HG02798 (cell line): ENCODE measurements around the gene ZBTB47.

Experiments
- ATAC-seq: cut with Tn5 transposase; IDR thresholded peaks from one replicate; pipeline ENCODE4 v1.9.1; 2021; ENCODE audit warnings: mild to moderate bottlenecking; ENCODE audit not compliant: unreplicated experiment, poor library complexity

Gene ZBTB47

DNA sequence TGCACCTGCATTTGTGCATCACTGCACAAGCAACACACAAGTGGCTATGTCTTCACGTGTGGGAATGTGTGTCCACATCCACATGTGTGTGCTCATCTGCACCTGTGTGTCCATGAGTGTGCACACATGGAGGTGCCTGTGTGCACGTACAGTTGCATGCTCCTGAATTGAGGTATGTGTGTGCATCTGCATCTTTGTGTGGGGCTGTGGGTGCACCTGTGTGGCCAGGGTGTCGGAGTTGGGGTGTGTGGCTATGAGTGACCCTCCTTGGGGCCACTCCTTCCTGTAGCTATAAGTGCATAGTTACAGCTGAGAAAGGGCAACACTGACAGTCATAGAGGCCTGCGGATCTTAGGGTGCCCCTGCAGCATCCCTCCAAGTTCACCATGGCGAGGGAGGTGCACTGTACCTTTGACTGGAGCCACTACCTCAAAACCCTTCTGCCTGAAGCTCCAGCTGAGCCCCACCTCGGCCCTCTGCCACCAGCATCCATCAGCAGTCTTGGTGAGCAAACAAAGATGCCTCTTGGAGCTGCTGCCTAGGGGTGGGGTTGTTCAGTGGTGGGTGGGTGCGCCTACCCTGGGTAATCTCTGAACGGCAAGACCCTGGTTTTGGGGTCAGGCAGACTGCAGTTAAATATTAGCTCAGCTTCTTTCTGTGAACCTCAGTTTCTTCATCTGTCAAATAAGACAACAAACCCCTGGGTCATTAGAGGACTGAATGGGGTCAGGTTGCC, 54.3 kb downstream of the ZBTB47 start:
- ATAC-seq: no peak

DNA sequence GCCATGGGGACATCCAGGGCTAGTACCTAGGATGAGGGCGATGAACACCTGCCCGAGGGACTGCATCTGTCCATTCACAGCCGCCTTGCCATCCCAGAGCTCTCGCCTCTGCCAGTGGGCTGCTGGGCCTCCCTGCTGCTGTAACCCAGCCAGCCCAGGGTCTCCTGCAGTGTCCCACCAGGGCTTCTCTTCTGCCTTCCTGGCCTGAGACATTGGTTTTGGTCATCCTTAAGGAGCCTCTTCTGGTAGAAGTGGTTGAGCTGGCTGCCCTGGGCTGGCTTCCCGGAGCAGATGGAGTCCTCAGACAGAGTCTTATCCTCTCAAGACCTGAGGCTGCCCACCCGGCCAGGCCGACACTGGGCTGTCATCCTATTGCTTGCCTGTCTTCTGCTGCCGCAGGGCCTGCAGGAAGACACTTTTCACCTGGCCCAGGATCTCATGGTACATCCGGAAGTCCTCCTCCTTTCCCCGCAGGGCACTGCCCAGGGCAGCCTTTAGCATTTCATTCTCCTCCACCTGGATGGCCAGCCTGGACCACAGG, 55.2 kb downstream of the ZBTB47 start:
- no peak for ATAC-seq

DNA sequence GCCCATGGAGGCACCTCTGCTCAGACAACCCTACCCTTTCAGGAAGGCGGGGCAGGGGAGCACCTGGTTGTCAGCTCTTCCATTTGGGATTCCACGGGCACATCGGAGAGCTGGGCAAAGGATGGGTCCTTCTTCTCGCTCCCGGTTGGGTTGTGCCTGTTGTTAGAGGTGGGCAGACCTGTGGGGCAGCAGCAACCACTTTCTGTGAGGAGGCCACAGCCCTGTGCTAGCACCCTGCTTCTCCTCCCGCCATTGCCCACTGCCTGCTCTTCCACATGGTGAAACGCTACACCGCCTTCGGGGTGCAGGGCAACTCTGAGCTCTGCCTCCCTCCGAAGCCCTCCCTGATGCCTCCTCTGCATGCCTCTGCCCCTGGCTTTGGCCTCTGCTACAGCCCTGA, 56.1 kb downstream of the ZBTB47 start:
- ATAC-seq: no peak

DNA sequence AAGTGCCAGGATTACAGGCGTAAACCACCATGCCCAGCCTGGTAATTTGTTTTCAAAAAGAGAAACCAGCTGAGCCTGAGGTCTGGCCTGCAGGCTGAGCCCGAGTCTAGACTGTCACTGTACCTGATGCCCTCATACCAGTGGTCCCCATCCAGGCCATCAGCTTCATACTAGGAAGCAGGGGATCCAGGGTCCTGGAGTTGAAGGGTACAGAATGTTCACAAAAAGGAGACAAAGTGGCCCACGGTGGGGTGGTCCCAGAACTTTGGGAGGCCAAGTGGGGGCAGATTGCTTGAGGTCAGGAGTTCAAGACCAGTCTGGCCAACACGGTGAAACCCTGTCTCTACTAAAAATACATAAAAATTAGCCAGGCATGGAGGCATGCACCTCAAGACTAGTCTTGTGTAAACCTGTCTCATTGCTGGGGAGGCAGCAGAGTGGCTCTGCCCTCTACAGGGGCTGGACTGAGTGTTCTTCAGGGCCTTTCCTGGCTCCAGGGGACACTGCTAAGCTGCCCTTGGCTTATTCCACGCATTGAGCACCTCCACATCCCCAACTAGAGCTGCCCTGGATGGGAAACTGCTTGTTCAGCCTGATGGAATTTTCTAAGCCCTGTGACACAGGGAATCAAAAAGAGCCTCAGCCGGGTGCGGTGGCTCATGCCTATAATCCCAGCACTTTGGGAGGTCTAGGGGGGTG, 57.0 kb downstream of the ZBTB47 start:
- no peak for ATAC-seq

DNA sequence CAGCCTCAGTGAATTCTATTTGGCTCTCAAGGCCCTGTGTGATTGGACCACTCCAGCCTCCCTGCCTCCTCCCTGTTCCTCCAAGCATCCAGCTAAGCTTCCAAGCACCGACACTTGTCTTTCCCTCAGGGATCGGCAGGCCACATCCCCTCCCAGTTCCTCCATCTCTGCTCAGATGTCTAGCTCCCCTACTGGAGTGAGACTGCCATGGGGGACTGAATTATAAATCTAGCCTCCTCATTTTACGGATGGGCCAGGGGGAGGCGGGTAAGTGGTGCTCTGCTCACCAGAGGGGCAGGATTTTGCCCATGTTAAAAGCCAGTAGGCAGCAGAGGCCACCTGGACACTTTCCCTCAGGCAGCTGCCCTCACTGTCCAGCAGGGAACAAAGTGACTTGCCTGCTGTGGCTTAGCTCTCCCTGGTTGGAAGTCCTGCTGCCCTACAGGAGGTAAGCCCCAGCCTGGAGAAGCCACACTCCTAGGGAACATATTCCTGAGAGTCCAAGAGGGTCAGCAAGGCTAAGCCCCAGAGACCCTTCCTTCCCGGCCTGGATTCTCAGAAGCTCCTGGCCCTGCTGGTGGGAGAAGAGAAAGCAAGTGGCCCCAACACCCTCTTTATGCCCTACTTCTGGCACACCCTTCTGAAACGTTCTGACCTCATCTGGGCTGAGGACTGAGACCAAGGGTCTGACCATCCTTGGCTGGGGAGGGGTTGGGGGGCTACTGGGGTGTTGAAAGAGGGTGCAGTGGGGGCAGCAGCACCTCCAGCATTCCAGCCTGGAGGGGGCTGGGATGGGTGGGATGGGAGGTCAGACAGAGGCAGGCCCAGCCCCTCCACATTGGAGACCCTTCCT, 58.2 kb downstream of the ZBTB47 start:
- no peak for ATAC-seq

DNA sequence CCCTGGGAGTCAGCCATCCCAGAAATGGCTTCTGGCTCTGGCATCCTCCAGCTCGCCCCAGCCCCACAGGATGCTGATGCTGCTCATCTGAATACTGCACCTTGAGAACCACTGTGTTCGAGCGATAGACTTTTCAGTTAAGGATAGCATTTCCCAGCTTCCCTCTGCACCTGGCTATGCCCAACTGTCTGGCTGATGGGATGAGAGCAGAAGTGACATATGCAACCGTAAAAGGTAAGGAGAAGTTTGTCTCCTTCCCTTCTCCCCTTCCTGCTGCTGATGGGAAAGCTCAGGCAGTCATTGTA, 58.8 kb downstream of the ZBTB47 start:
- no peak for ATAC-seq

DNA sequence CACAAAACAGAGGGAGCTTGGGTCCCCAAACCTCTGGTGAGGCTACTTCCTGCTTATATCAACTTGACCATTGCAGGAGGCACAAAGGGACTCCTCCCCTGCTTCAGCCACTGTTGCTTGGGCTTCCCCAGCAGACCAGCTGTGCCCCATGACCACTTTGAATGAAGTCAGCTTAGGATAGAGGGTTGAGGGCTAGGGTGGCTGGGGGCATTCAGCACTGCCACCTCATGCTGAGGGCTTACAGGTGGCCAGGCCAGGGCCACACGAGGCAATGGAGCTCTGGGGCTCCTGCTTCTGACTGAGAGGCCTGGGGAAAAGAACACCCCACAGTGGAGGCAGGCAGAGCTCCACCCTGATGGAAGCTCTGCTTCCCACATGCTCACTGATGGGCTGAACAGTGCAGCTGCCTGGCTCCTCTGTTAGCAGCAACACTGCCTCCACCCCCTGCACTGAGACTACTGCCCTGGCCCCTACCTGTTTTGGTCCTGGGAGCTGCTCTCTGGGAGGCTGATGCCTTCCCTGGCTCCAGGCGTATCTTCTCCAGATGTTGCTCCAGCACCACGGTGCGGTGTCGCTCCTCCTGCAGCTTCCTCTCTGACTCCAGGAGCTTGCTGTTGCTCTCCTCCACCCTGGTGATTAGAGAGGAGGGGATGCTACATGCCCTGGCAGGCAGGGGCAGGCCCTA, 59.3 kb downstream of the ZBTB47 start:
- ATAC-seq: no peak

DNA sequence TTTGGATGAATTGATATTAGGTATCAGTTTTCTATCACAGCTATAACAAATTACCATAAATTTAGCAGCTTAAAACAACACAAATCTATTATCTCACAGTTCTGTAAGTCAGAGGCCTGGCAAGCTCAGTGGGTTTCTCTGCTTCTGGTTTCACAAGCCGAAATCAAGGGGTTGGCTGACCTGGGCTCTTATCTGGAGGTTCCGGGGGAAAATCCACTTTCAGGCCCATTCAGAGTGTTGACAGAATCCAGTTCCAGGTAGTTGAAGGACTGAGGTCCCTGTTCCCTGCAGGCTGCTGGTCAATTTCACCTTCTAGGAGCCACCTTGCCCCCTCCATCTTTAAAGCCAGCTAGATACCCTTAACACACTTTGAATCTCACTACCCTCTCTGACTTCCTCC, 60.2 kb downstream of the ZBTB47 start:
- ATAC-seq: no peak

DNA sequence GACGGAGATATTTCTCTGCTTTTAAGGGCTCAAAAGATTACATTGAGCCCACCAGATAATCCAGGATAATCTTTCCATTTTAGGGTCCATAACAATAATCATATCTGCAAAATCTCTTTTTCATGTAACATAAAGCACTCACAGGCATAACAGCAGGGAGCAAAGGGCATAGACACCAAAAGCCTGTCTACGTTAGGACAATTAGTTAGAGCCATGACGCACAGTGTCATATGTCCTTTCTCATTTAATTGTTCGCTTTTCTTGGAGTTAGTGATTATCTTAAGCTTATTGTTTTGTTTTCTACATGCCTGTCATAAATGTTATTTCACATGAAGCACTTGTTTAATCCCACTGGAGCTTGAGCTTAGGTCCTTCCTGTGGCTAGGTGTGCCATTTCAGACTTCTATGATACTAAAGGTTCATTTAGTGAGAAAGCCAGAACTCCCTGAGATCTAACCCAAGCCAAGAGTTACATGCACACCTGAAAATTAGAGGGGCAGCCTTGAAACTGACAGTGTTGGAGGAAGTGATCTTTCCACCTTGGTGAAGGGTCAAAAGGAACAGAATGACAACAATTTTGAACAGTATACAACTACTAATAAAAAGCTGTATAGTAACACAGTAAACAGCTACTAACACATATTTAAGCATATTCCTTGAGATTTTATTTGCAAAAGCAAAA, 60.8 kb downstream of the ZBTB47 start:
- ATAC-seq: no peak
